RPMI7951 (cell line): Measurements from ENCODE around the gene HOXC6. TPM values are rescaled to one million over a fixed set of nuclear protein-coding genes. Genes with fewer than 3 reads are reported as not detected.

ENCODE experiments used
- DNase-seq: peaks from one replicate; pipeline ENCODE4 v3.0.0-alpha.2; 2012; ENCODE audit warnings: low read depth
- total RNA-seq: library from RNA; depleted of rRNA; stranded (reverse); fragments of >200 nt; shearing (Covaris generic); gene quantifications from 2 replicates; pipeline ENCODE4 v1.2.3, GENCODE V29; 2014

HOXC6 gene
- total RNA-seq, 1 experiment from 2014 or later, result 0.84 TPM

- no peak for DNase-seq
These were observed 37.7 kb upstream of the HOXC6 start for GRCh38 chr12:53990311-53991076.

- DNase-seq, result no peak
These were observed 37.2 kb upstream of the HOXC6 start for GRCh38 chr12:53991077-53991460.

GRCh38 chr12:53992377-53992889 lies 35.8 kb upstream of the HOXC6 start:
- DNase-seq, result no peak

GRCh38 chr12:53993162-53994008 lies 34.9 kb upstream of the HOXC6 start:
- DNase-seq, result no peak

GRCh38 chr12:53994009-53994263 lies 34.3 kb upstream of the HOXC6 start:
- DNase-seq, result no peak

- peak; percentile 29 for DNase-seq
These were observed 33.8 kb upstream of the HOXC6 start for GRCh38 chr12:53994264-53995001.

- no peak for DNase-seq
These were observed 33.2 kb upstream of the HOXC6 start for GRCh38 chr12:53995002-53995377.

- peak; percentile 68 for DNase-seq
These were observed 32.6 kb upstream of the HOXC6 start for GRCh38 chr12:53995378-53996239.

- DNase-seq, result no peak
These were observed 31.7 kb upstream of the HOXC6 start for GRCh38 chr12:53996240-53997203.

- DNase-seq, result no peak
These were observed 30.8 kb upstream of the HOXC6 start for GRCh38 chr12:53997204-53998109.

GRCh38 chr12:53998110-53998899 lies 29.9 kb upstream of the HOXC6 start:
- DNase-seq, result no peak

- DNase-seq, result no peak
These were observed 29.4 kb upstream of the HOXC6 start for GRCh38 chr12:53998900-53999236.

GRCh38 chr12:53999559-54000115 lies 28.6 kb upstream of the HOXC6 start:
- DNase-seq, result peak; percentile 82

GRCh38 chr12:54000116-54001114 lies 27.8 kb upstream of the HOXC6 start, which contains the start of gene HOXC9:
HOXC9 (plus strand) TSS chr12:54000161; CDS start chr12:54000189, 28 bp downstream.
- peak; percentile 47 for DNase-seq

GRCh38 chr12:54001283-54002187 lies 26.7 kb upstream of the HOXC6 start:
- no peak for DNase-seq
